K562 (cell line): ENCODE results near the gene SPEM3.
"Not testable (repeated sequence)": the region's sequence is repeated elsewhere in the genome, so short reads cannot be mapped to it uniquely, and the experiment has no call there.

Experiments used
- GABPA ChIP-seq: fragments of 200-800 bp; sonication (Bioruptor generic); conservative IDR thresholded peaks from 2 replicates; pipeline ENCODE4 v1.6.1; 2016; ENCODE audit warnings: low read depth, missing genetic modification characterization, missing compliant biosample characterization
- JUND ChIP-seq, 2 experiments: IDR thresholded peaks; 2 replicates in 1 of 2; 3 replicates in 1 of 2; pipeline ENCODE4 v1.6.1; 2011; ENCODE audit warnings: borderline replicate concordance in 2 of 2, low read depth in 2 of 2, low read length in 2 of 2, improper control_type of control experiment in 1 of 2, missing biosample characterization in 1 of 2, missing genetic modification characterization in 1 of 2, missing genetic modification reagents in 1 of 2
- MYC ChIP-seq, 2 experiments: fragments of 250-450 bp in 1 of 2; sonication (Bioruptor Pico) in 1 of 2; IDR thresholded peaks; 2 replicates each; pipeline versions ENCODE4 v1.5.1 to v1.6.1; 2012 to 2021; ENCODE audit warnings: low read depth in 2 of 2, borderline replicate concordance in 1 of 2, improper control_type of control experiment in 1 of 2, low read length in 1 of 2, mild to moderate bottlenecking in 1 of 2, moderate library complexity in 1 of 2
- NR1H2 ChIP-seq: sonication (generic); formaldehyde crosslinking; IDR thresholded peaks from 2 replicates; pipeline ENCODE4 v1.4.0; 2020; ENCODE audit warnings: mild to moderate bottlenecking, missing genetic modification reagents
- PHF20 ChIP-seq: fragments of 450-650 bp; IDR thresholded peaks from 2 replicates; pipeline ENCODE4 v1.6.1; 2018; ENCODE audit not compliant: partially characterized antibody
- POLR2A ChIP-seq: fragments of 450-650 bp; conservative IDR thresholded peaks from 2 replicates; pipeline ENCODE4 v1.6.1; 2016
- SAFB2 ChIP-seq: fragments of 200-400 bp; formaldehyde crosslinking; IDR thresholded peaks from 2 replicates; pipeline ENCODE4 v1.6.1; 2018; ENCODE audit warnings: borderline replicate concordance, low read length, low read depth, moderate library complexity; ENCODE audit not compliant: severe bottlenecking
- SMARCE1 ChIP-seq: fragments of 450-650 bp; IDR thresholded peaks from 2 replicates; pipeline ENCODE4 v1.7.1; 2016; ENCODE audit warnings: mild to moderate bottlenecking
- SREBF2 ChIP-seq: sonication (generic); formaldehyde crosslinking; IDR thresholded peaks from 2 replicates; pipeline ENCODE4 v1.4.0; 2020; ENCODE audit warnings: mild to moderate bottlenecking, missing genetic modification reagents
- ZFP1 ChIP-seq: fragments of 450-650 bp; formaldehyde crosslinking; IDR thresholded peaks from 2 replicates; pipeline ENCODE4 v1.4.0; 2020; ENCODE audit warnings: mild to moderate bottlenecking, mixed read lengths
- TF ChIP-seq, protein P1 (sequence below): sonication (generic); formaldehyde crosslinking; IDR thresholded peaks from 2 replicates; pipeline ENCODE4 v1.8.0; 2023; ENCODE audit warnings: mild to moderate bottlenecking, missing genetic modification reagents
- TF ChIP-seq, protein P2 (sequence below), 3 experiments: IDR thresholded peaks in 2 of 3; conservative IDR thresholded peaks in 1 of 3; 2 replicates each; pipeline ENCODE4 v1.5.1; 2011 to 2012; ENCODE audit warnings: low read length in 3 of 3, mild to moderate bottlenecking in 3 of 3, control low read depth in 2 of 3, improper control_type of control experiment in 1 of 3, inconsistent platforms in 1 of 3, low read depth in 1 of 3, mixed read lengths in 1 of 3, moderate library complexity in 1 of 3; ENCODE audit not compliant: insufficient read depth in 2 of 3
- TF ChIP-seq, protein P3 (sequence below): sonication (generic); formaldehyde crosslinking; IDR thresholded peaks from 2 replicates; pipeline ENCODE4 v1.8.1; 2023; ENCODE audit warnings: missing genetic modification reagents, mild to moderate bottlenecking, borderline replicate concordance

DNA sequence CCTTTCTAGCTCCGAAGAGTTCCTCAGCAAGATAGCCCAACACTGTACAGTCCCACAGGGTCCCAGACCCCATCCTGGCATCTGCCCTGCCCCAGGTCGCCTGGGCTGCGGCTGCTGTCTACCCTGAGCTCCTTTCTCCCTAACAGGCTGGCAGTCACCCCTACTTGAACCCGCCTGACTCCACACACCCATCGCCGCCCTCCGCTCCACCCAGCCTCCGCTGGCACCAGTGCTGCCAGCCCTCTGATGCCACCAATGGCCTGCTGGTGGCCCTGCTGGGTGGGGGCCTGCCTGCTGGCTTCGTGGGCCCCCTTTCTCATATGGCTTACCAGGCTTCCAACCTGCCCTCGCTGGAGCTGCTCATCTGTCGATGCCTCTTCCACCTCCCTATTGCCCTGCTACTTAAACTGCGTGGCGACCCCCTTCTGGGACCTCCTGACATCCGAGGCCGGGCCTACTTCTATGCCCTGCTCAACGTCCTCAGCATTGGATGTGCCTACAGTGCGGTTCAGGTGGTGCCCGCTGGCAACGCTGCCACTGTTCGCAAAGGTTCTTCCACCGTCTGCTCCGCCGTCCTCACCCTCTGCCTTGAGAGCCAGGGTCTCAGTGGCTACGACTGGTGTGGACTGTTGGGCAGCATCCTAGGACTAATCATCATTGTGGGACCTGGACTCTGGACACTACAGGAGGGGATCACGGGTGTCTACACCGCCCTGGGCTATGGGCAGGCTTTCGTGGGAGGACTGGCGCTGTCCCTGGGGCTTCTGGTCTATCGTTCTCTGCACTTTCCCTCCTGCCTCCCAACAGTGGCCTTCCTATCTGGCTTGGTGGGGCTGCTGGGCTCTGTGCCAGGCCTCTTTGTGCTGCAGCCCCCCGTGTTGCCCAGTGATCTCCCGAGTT, 53.4 kb downstream of the SPEM3 start:
- TF ChIP-seq, protein P1, sequence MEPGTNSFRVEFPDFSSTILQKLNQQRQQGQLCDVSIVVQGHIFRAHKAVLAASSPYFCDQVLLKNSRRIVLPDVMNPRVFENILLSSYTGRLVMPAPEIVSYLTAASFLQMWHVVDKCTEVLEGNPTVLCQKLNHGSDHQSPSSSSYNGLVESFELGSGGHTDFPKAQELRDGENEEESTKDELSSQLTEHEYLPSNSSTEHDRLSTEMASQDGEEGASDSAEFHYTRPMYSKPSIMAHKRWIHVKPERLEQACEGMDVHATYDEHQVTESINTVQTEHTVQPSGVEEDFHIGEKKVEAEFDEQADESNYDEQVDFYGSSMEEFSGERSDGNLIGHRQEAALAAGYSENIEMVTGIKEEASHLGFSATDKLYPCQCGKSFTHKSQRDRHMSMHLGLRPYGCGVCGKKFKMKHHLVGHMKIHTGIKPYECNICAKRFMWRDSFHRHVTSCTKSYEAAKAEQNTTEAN: not testable (repeated sequence)
- TF ChIP-seq, protein P2, sequence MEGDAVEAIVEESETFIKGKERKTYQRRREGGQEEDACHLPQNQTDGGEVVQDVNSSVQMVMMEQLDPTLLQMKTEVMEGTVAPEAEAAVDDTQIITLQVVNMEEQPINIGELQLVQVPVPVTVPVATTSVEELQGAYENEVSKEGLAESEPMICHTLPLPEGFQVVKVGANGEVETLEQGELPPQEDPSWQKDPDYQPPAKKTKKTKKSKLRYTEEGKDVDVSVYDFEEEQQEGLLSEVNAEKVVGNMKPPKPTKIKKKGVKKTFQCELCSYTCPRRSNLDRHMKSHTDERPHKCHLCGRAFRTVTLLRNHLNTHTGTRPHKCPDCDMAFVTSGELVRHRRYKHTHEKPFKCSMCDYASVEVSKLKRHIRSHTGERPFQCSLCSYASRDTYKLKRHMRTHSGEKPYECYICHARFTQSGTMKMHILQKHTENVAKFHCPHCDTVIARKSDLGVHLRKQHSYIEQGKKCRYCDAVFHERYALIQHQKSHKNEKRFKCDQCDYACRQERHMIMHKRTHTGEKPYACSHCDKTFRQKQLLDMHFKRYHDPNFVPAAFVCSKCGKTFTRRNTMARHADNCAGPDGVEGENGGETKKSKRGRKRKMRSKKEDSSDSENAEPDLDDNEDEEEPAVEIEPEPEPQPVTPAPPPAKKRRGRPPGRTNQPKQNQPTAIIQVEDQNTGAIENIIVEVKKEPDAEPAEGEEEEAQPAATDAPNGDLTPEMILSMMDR (IDR thresholded peaks at IDR 0.05 in 2 of 3, conservative IDR thresholded peaks at IDR 0.05 in 1 of 3; ENCODE audit: insufficient read depth in 2 of 3, low read depth in 1 of 3, low read length in 3 of 3): not testable (repeated sequence)
- not testable (repeated sequence) for TF ChIP-seq NR1H2; SAFB2; POLR2A; SREBF2 (CRISPR knock-in tag); JUND (IDR thresholded peaks at IDR 0.05; ENCODE audit: borderline replicate concordance, low read depth, low read length); JUND (tag; IDR thresholded peaks at IDR 0.05; ENCODE audit: borderline replicate concordance, low read depth, low read length); ZFP1 (CRISPR knock-in tag); SMARCE1; PHF20; MYC (IDR thresholded peaks at IDR 0.05; ENCODE audit: low read depth, low read length); MYC (CRISPR knock-in tag; IDR thresholded peaks at IDR 0.05; ENCODE audit: borderline replicate concordance, low read depth); GABPA
- TF ChIP-seq, protein P3, sequence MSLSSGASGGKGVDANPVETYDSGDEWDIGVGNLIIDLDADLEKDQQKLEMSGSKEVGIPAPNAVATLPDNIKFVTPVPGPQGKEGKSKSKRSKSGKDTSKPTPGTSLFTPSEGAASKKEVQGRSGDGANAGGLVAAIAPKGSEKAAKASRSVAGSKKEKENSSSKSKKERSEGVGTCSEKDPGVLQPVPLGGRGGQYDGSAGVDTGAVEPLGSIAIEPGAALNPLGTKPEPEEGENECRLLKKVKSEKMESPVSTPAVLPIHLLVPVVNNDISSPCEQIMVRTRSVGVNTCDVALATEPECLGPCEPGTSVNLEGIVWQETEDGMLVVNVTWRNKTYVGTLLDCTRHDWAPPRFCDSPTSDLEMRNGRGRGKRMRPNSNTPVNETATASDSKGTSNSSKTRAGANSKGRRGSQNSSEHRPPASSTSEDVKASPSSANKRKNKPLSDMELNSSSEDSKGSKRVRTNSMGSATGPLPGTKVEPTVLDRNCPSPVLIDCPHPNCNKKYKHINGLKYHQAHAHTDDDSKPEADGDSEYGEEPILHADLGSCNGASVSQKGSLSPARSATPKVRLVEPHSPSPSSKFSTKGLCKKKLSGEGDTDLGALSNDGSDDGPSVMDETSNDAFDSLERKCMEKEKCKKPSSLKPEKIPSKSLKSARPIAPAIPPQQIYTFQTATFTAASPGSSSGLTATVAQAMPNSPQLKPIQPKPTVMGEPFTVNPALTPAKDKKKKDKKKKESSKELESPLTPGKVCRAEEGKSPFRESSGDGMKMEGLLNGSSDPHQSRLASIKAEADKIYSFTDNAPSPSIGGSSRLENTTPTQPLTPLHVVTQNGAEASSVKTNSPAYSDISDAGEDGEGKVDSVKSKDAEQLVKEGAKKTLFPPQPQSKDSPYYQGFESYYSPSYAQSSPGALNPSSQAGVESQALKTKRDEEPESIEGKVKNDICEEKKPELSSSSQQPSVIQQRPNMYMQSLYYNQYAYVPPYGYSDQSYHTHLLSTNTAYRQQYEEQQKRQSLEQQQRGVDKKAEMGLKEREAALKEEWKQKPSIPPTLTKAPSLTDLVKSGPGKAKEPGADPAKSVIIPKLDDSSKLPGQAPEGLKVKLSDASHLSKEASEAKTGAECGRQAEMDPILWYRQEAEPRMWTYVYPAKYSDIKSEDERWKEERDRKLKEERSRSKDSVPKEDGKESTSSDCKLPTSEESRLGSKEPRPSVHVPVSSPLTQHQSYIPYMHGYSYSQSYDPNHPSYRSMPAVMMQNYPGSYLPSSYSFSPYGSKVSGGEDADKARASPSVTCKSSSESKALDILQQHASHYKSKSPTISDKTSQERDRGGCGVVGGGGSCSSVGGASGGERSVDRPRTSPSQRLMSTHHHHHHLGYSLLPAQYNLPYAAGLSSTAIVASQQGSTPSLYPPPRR: not testable (repeated sequence)
